Cardiac fibroblast (primary cell): ENCODE results near the gene PDE4D.
A peak's percentile ranks its signal among the peaks of the same experiment; 100 is the strongest.

Source experiments
- DNase-seq, 2 donors: peaks; one replicate each; pipeline versions ENCODE4 v3.0.0 to v3.0.0-alpha.2; 2010; ENCODE audit warnings: low read depth in 2 of 2
- H3K4me3 ChIP-seq, 2 donors: replicated peaks in 1 of 2; 1 replicate in 1 of 2; 2 replicates in 1 of 2; pipeline ENCODE4 v1.5.1; 2011; ENCODE audit warnings: low read depth in 2 of 2, low read length in 2 of 2, mild to moderate bottlenecking in 2 of 2, moderate library complexity in 1 of 2
- TF ChIP-seq, protein P1 (sequence below): IDR thresholded peaks from one replicate; pipeline ENCODE4 v1.5.1; 2011; ENCODE audit warnings: low read depth, mild to moderate bottlenecking, low read length, inconsistent platforms

PDE4D gene

GRCh38 chr5:59587489-59588337 is 305.8 kb downstream of the PDE4D start:
- DNase-seq, result peak; percentile 58 to 73
- TF ChIP-seq, protein P1, sequence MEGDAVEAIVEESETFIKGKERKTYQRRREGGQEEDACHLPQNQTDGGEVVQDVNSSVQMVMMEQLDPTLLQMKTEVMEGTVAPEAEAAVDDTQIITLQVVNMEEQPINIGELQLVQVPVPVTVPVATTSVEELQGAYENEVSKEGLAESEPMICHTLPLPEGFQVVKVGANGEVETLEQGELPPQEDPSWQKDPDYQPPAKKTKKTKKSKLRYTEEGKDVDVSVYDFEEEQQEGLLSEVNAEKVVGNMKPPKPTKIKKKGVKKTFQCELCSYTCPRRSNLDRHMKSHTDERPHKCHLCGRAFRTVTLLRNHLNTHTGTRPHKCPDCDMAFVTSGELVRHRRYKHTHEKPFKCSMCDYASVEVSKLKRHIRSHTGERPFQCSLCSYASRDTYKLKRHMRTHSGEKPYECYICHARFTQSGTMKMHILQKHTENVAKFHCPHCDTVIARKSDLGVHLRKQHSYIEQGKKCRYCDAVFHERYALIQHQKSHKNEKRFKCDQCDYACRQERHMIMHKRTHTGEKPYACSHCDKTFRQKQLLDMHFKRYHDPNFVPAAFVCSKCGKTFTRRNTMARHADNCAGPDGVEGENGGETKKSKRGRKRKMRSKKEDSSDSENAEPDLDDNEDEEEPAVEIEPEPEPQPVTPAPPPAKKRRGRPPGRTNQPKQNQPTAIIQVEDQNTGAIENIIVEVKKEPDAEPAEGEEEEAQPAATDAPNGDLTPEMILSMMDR, result peak; percentile 17
- peak overlapping the region in 1 of 2 donors; percentile 25 for H3K4me3 ChIP-seq

GRCh38 chr5:59586841-59587240 is 306.7 kb downstream of the PDE4D start:
- TF ChIP-seq, protein P1, result no peak
- no peak overlapping the region for H3K4me3 ChIP-seq
- DNase-seq, result no peak

GRCh38 chr5:59584858-59585846 is 308.4 kb downstream of the PDE4D start:
- TF ChIP-seq, protein P1, result no peak
- no peak for DNase-seq
- no peak overlapping the region for H3K4me3 ChIP-seq

DNA sequence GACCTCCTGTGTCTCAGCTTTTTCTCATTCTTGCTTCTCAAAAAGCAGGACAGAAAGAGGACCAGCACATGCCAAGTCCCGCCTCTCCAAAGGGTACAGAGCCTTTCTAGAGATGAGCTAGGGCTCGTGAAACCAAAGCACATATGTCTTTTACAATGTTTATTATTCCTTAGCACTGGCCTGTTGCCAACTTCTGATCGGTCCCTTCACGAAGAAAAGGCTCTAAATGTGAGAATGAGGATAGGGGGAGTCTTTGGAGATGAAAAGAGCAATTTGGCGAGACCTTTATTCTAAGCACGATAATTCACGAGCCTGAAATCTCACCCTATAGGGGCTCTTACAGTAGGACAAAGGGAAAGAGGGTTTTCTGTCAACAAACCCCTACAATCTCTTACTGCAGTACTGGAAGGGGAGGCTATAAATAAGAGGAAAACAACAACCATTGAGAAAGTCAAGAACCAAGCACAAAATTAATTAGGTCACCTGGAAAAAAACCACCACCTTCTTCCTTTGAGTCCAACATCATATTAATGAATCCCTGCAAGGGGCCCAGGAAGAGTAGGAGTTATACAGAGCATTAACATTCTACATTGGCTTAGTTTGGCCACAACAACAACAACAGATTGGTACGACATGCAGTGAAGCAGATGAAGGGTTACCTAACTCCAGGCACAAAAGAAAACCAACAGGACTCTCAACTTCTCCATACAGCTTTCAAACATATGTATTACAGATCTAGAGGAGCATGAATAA is 309.5 kb downstream of the PDE4D start:
- DNase-seq, result no peak
- TF ChIP-seq, protein P1, result no peak
- H3K4me3 ChIP-seq, result no peak overlapping the region

GRCh38 chr5:59583151-59583809 is 310.2 kb downstream of the PDE4D start:
- DNase-seq, result peak in 1 of 2 donors; percentile 29
- H3K4me3 ChIP-seq, result no peak overlapping the region
- TF ChIP-seq, protein P1, result no peak

GRCh38 chr5:59582746-59583145 is 310.8 kb downstream of the PDE4D start:
- no peak for DNase-seq
- TF ChIP-seq, protein P1, result no peak
- H3K4me3 ChIP-seq, result no peak overlapping the region
